Endodermal cell (in vitro differentiated cells): ENCODE results near the gene CRTC3. TPM values are rescaled to one million over a fixed set of nuclear protein-coding genes. Genes with fewer than 3 reads are reported as not detected.
"Not testable (repeated sequence)": the region's sequence is repeated elsewhere in the genome, so short reads cannot be mapped to it uniquely, and the experiment has no call there.

ENCODE experiments used
- DNase-seq: peaks from one replicate; pipeline ENCODE4 v3.0.0-alpha.2; 2017
- H3K27ac ChIP-seq: 2 replicates; pipeline ENCODE4 v1.5.1; 2013; ENCODE audit warnings: mild to moderate bottlenecking, low read depth, low read length, moderate library complexity
- H3K27me3 ChIP-seq: 2 replicates; pipeline ENCODE4 v1.6.1; 2013; ENCODE audit warnings: mild to moderate bottlenecking, low read length, moderate library complexity; ENCODE audit not compliant: insufficient read depth, control insufficient read depth, poor library complexity, severe bottlenecking
- H3K36me3 ChIP-seq: 2 replicates; pipeline ENCODE4 v1.7.0; 2013; ENCODE audit warnings: mild to moderate bottlenecking, low read length, moderate library complexity; ENCODE audit not compliant: control insufficient read depth, insufficient read depth
- H3K4me1 ChIP-seq: one replicate; pipeline ENCODE4 v1.7.0; 2013; ENCODE audit warnings: low read length; ENCODE audit not compliant: control insufficient read depth, insufficient read depth
- H3K4me3 ChIP-seq: 2 replicates; pipeline ENCODE4 v1.5.1; 2013; ENCODE audit warnings: mild to moderate bottlenecking, low read length, moderate library complexity
- H3K9ac ChIP-seq: 2 replicates; pipeline ENCODE4 v1.6.1; 2013; ENCODE audit warnings: mild to moderate bottlenecking, low read length, moderate library complexity; ENCODE audit not compliant: poor library complexity, severe bottlenecking; ENCODE audit errors: extremely low read depth
- H3K9me3 ChIP-seq: 2 replicates; pipeline ENCODE4 v1.6.1; 2013; ENCODE audit warnings: mild to moderate bottlenecking, low read length, moderate library complexity; ENCODE audit not compliant: control insufficient read depth
- H3K27ac Mint-ChIP-seq: 2 replicates; pipeline ENCODE4 v1.8.0; 2020; ENCODE audit warnings: mixed read lengths
- H3K27me3 Mint-ChIP-seq: 2 replicates; pipeline ENCODE4 v1.8.0; 2021; ENCODE audit warnings: mild to moderate bottlenecking, mixed read lengths; ENCODE audit not compliant: insufficient read depth
- H3K36me3 Mint-ChIP-seq: 2 replicates; pipeline ENCODE4 v1.8.0; 2020; ENCODE audit warnings: low read depth, mixed read lengths
- H3K4me1 Mint-ChIP-seq: 2 replicates; pipeline ENCODE4 v1.8.0; 2020; ENCODE audit warnings: mixed read lengths
- H3K4me3 Mint-ChIP-seq: 2 replicates; pipeline ENCODE4 v1.8.0; 2020; ENCODE audit warnings: mild to moderate bottlenecking, moderate library complexity, mixed read lengths
- H3K9me3 Mint-ChIP-seq: 2 replicates; pipeline ENCODE4 v1.8.0; 2020; ENCODE audit warnings: mild to moderate bottlenecking, mixed read lengths
- WGBS, 2 experiments: methylation state at CpG; one replicate each; pipeline versions ENCODE4 v1.1.5 to v1.1.7; 2013; ENCODE audit warnings: missing lambda C conversion rate in 2 of 2, mixed read lengths in 1 of 2; ENCODE audit not compliant: insufficient coverage in 1 of 2, insufficient read length in 1 of 2; 5-methylcytosine and 5-hydroxymethylcytosine counted together
- total RNA-seq, 2 donors: library from RNA; stranded (reverse); fragmentation: NEBNext Ultra II Directional in 1 of 2; extraction: Animal tissue kit (Norgen Biotek cat#: 25700) in 1 of 2; gene quantifications; 2 replicates in 1 of 2; 3 replicates in 1 of 2; pipeline ENCODE4 v1.2.1, GENCODE V29; 2021
- TF ChIP-seq, protein P1 (sequence below): fragments of 200-600 bp; sonication (generic); conservative IDR thresholded peaks from 2 replicates; pipeline ENCODE4 v1.5.0; 2021; ENCODE audit warnings: antibody characterized with exemption, mild to moderate bottlenecking

The CRTC3 gene
- total RNA-seq, 2 donors from 2014 or later = 17.3 to 21.9 TPM

DNA sequence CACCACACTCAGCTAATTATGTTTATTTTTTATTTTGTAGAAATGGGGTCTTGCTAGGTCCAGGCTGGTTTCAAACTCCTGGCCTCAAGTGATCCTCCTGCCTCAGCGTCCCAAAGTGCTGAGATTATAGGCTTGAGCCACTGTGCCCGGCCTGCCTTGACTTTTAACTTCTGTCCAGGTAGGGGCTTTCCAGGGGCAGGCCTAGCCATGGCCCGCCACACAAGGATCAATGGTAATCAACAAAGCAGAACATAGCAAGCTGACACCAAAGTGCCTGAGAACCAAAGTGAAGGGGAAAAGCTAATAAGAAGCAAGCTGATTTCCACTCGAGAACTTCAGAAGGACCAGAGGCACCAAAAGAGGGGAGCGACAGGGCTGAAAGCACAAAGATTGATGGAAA lies 9.4 kb upstream of the CRTC3 start:
- 92 to 97% methylated on average over 5 of the region's 5 CpGs for WGBS, 2 experiments
- Histone ChIP-seq H3K4me3 (no peak overlapping the region), H3K4me1 (no peaks in the 10 kb centered on the region), H3K9ac (no peak overlapping the region), H3K9me3 (no peaks in the 10 kb centered on the region), H3K36me3 (no peaks in the 10 kb centered on the region), H3K27me3 (no peaks in the 10 kb centered on the region), H3K27ac (no peak overlapping the region)
- no peak overlapping the region for H3K27ac Mint-ChIP-seq
- H3K27me3 Mint-ChIP-seq = peaks cover 2% of the 10 kb centered on the region
- no peaks in the 10 kb centered on the region for H3K9me3 Mint-ChIP-seq
- peak; percentile 30 for DNase-seq
- no peak overlapping the region for H3K4me3 Mint-ChIP-seq
- H3K4me1 Mint-ChIP-seq = no peaks in the 10 kb centered on the region
- TF ChIP-seq, protein P1, sequence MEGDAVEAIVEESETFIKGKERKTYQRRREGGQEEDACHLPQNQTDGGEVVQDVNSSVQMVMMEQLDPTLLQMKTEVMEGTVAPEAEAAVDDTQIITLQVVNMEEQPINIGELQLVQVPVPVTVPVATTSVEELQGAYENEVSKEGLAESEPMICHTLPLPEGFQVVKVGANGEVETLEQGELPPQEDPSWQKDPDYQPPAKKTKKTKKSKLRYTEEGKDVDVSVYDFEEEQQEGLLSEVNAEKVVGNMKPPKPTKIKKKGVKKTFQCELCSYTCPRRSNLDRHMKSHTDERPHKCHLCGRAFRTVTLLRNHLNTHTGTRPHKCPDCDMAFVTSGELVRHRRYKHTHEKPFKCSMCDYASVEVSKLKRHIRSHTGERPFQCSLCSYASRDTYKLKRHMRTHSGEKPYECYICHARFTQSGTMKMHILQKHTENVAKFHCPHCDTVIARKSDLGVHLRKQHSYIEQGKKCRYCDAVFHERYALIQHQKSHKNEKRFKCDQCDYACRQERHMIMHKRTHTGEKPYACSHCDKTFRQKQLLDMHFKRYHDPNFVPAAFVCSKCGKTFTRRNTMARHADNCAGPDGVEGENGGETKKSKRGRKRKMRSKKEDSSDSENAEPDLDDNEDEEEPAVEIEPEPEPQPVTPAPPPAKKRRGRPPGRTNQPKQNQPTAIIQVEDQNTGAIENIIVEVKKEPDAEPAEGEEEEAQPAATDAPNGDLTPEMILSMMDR = no peak
- H3K36me3 Mint-ChIP-seq = no peaks in the 10 kb centered on the region

DNA sequence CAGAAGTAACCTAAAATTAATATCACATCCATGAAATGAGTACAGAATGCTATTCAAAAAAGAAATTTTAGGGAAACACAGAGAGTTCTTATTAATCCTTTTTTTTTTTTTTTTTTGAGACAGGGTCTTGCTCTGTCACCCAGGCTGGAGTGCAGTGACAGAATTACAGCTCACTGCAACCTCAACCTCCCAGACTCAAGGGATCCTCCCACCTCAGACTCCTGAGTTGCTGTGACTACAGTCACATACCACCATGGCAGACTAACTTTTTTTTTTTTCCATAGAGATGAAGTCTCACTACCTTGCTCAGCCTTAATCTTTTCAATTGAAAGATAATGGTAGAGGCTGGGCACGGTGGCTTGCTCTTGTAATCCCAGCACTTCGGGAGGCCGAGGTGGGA lies 6.3 kb upstream of the CRTC3 start:
- TF ChIP-seq, protein P1 = no peak
- no peak for DNase-seq
- Mint-ChIP-seq H3K9me3 (no peaks in the 10 kb centered on the region), H3K4me3 (no peak overlapping the region), H3K27me3 (peaks cover 14% of the 10 kb centered on the region), H3K27ac (no peak overlapping the region), H3K36me3 (no peaks in the 10 kb centered on the region), H3K4me1 (no peaks in the 10 kb centered on the region)
- no peak overlapping the region for H3K4me3 ChIP-seq
- no peak overlapping the region for H3K9ac ChIP-seq
- no peak overlapping the region for H3K27ac ChIP-seq
- H3K27me3 ChIP-seq = peaks cover 2% of the 10 kb centered on the region
- WGBS, 2 experiments = 100% methylated on average over 3 of the region's 3 CpGs
- H3K4me1 ChIP-seq = no peaks in the 10 kb centered on the region
- H3K9me3 ChIP-seq = no peaks in the 10 kb centered on the region
- H3K36me3 ChIP-seq = no peaks in the 10 kb centered on the region

DNA sequence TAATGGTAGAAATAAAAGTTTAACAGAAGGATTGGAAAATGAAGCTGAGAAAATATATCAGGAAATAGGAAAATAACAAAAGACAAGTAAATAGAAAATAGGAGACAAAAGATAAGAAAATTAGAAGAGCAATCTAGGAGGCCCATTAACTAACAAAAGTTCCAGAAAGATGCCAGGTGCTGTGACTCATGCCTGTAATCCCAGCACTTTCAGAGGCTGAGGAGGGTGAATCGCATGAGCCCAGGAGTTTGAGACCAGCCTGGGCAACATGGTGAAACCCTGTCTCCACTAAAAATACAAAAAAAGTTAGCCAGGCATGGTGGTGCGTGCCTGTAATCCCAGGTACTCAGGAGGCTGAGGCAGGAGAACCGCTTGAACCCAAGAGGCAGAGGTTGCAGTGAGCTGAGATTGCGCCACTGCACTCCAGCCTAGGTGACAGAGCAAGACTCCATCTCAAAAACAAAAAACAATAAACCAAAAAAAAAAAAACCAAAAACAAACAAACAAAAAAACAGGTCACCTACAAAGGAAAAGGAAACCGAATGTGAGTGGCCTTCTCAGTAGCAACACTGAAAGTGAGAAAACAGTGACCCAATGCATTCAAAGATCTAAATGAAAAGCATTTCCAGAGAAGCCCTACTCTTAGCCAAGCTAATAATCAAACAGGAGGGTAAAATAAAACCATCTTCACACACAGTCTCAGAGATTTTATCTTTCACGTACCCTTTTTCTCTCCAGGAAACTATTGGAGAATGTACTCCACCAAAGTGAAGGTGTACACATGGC lies 5.5 kb upstream of the CRTC3 start:
- WGBS, 2 experiments = 91 to 96% methylated on average over 4 to 6 of the region's 6 CpGs
- not testable (repeated sequence) for H3K36me3 ChIP-seq, H3K4me3 Mint-ChIP-seq, DNase-seq, H3K9me3 ChIP-seq, H3K4me3 ChIP-seq, H3K9me3 Mint-ChIP-seq, H3K4me1 Mint-ChIP-seq, H3K4me1 ChIP-seq, H3K27ac ChIP-seq, H3K27ac Mint-ChIP-seq, H3K9ac ChIP-seq, H3K36me3 Mint-ChIP-seq
- peaks cover 22% of the 10 kb centered on the region for H3K27me3 Mint-ChIP-seq
- H3K27me3 ChIP-seq = peaks cover 10% of the 10 kb centered on the region
